SK-N-SH (cell line): ENCODE data around the gene MAPKAPK3. TPM values are rescaled to one million over a fixed set of nuclear protein-coding genes. Genes with fewer than 3 reads are reported as not detected.

Source experiments
- CTCF ChIA-PET: fragments of 300-600, 350-600 bp; formaldehyde crosslinking; extraction: SDS; loops from one replicate; lab custom pipeline; 2021; lab: Yijun Ruan, JAX
- POLR2A ChIA-PET: fragments of 350-600 bp; sonication (Branson Sonifier 250); formaldehyde crosslinking; extraction: SDS; loops from one replicate; lab custom pipeline; 2020; ENCODE audit warnings: antibody characterized with exemption, inconsistent platforms; lab: Yijun Ruan, JAX
- DNase-seq: peaks from one replicate; pipeline ENCODE4 v3.0.0; 2012
- H2AFZ ChIP-seq: fragments of 200-600 bp; sonication (generic); 2 replicates; pipeline ENCODE4 v1.8.1; 2016; ENCODE audit warnings: antibody characterized with exemption, mild to moderate bottlenecking, low read depth
- H3F3A ChIP-seq: fragments of 200-600 bp; sonication (generic); replicated peaks from 2 replicates; pipeline ENCODE3; 2016; ENCODE audit warnings: antibody characterized with exemption, mild to moderate bottlenecking; ENCODE audit not compliant: insufficient read depth
- H3K27ac ChIP-seq, 2 experiments: fragments of 200-500 bp in 1 of 2; fragments of 200-600 bp in 1 of 2; sonication (Bioruptor generic) in 1 of 2; sonication (generic), shearing (Covaris generic) in 1 of 2; 2 replicates each; pipeline versions ENCODE4 v1.5.1 to v1.6.1; 2014 to 2016; ENCODE audit warnings: low read depth in 2 of 2, inconsistent platforms in 1 of 2, low read length in 1 of 2, mild to moderate bottlenecking in 1 of 2, mixed read lengths in 1 of 2
- H3K27me3 ChIP-seq: fragments of 200-600 bp; sonication (generic), shearing (Covaris generic); 2 replicates; pipeline ENCODE4 v1.6.1; 2016; ENCODE audit warnings: mixed run types; ENCODE audit not compliant: insufficient read depth
- H3K36me3 ChIP-seq, 2 experiments: fragments of 200-500 bp in 1 of 2; fragments of 200-600 bp in 1 of 2; sonication (Bioruptor generic) in 1 of 2; sonication (generic) in 1 of 2; replicated peaks in 1 of 2; 2 replicates each; pipeline versions ENCODE3 to v1.5.1; 2014 to 2016; ENCODE audit warnings: low read length in 1 of 2, mild to moderate bottlenecking in 1 of 2; ENCODE audit not compliant: insufficient read depth in 2 of 2, control insufficient read depth in 1 of 2
- H3K4me1 ChIP-seq, 2 experiments: fragments of 200-500 bp in 1 of 2; fragments of 200-600 bp in 1 of 2; sonication (Bioruptor generic) in 1 of 2; sonication (generic), shearing (Covaris generic) in 1 of 2; 2 replicates each; pipeline versions ENCODE4 v1.5.1 to v1.6.1; 2014 to 2016; ENCODE audit warnings: low read depth in 1 of 2, low read length in 1 of 2, mixed run types in 1 of 2; ENCODE audit not compliant: insufficient read depth in 2 of 2, control insufficient read depth in 1 of 2
- H3K4me2 ChIP-seq: fragments of 200-600 bp; sonication (generic), shearing (Covaris generic); 2 replicates; pipeline ENCODE4 v1.6.1; 2017; ENCODE audit warnings: mixed run types
- H3K4me3 ChIP-seq, 2 experiments: fragments of 200-500 bp in 1 of 2; fragments of 200-600 bp in 1 of 2; sonication (Bioruptor generic) in 1 of 2; sonication (generic), shearing (Covaris generic) in 1 of 2; 2 replicates each; pipeline versions ENCODE4 v1.5.1 to v1.8.1; 2014 to 2016; ENCODE audit warnings: low read depth in 2 of 2, inconsistent platforms in 1 of 2, low read length in 1 of 2, mild to moderate bottlenecking in 1 of 2, mixed read lengths in 1 of 2, moderate library complexity in 1 of 2
- H3K79me2 ChIP-seq: fragments of 200-600 bp; sonication (generic); 2 replicates; pipeline ENCODE4 v1.8.1; 2017; ENCODE audit warnings: mild to moderate bottlenecking; ENCODE audit not compliant: insufficient read depth
- H3K9ac ChIP-seq: fragments of 200-600 bp; sonication (generic); 2 replicates; pipeline ENCODE4 v1.6.1; 2017; ENCODE audit warnings: mixed run types
- H3K9me2 ChIP-seq: fragments of 200-600 bp; sonication (generic); 2 replicates; pipeline ENCODE4 v1.6.1; 2017; ENCODE audit warnings: mixed run types
- H3K9me3 ChIP-seq: fragments of 200-600 bp; sonication (generic); 2 replicates; pipeline ENCODE4 v1.6.1; 2017; ENCODE audit warnings: mixed run types, mild to moderate bottlenecking, moderate library complexity
- H4K20me1 ChIP-seq: fragments of 200-600 bp; sonication (generic); 2 replicates; pipeline ENCODE4 v1.6.1; 2017; ENCODE audit warnings: mild to moderate bottlenecking, mixed run types; ENCODE audit not compliant: insufficient read depth
- CHD2 ChIP-seq: fragments of 150-350 bp; IDR thresholded peaks from 2 replicates; pipeline ENCODE4 v1.6.1; 2018; ENCODE audit warnings: low read length; ENCODE audit not compliant: partially characterized antibody
- EP300 ChIP-seq, 2 experiments: IDR thresholded peaks; 2 replicates each; pipeline versions ENCODE4 v1.4.0 to v1.6.1; 2012; ENCODE audit warnings: borderline replicate concordance in 1 of 2, low read depth in 1 of 2, low read length in 1 of 2
- EZH2phosphoT487 ChIP-seq: fragments of 200-600 bp; sonication (generic); IDR thresholded peaks from 2 replicates; pipeline ENCODE4 v1.6.1; 2017; ENCODE audit warnings: low read depth, mixed run types, mild to moderate bottlenecking, antibody characterized with exemption, moderate library complexity, borderline replicate concordance
- FOSL2 ChIP-seq: IDR thresholded peaks from 2 replicates; pipeline ENCODE4 v1.4.0; 2012; ENCODE audit warnings: low read depth, mild to moderate bottlenecking, moderate library complexity, borderline replicate concordance
- FOXJ3 ChIP-seq: sonication (generic); formaldehyde crosslinking; IDR thresholded peaks from 2 replicates; pipeline ENCODE4 v1.5.1; 2020; ENCODE audit warnings: mild to moderate bottlenecking, missing genetic modification reagents
- FOXM1 ChIP-seq: IDR thresholded peaks from 2 replicates; pipeline ENCODE4 v1.4.0; 2012; ENCODE audit warnings: low read depth, mild to moderate bottlenecking
- MAX ChIP-seq: IDR thresholded peaks from 2 replicates; pipeline ENCODE4 v1.4.0; 2012; ENCODE audit warnings: low read depth
- MEF2A ChIP-seq: IDR thresholded peaks from 2 replicates; pipeline ENCODE4 v1.4.0; 2012; ENCODE audit warnings: low read depth, borderline replicate concordance
- MXI1 ChIP-seq: IDR thresholded peaks from 2 replicates; pipeline ENCODE4 v1.6.1; 2012; ENCODE audit warnings: mild to moderate bottlenecking, low read depth, low read length, improper control_type of control experiment
- NFIC ChIP-seq: IDR thresholded peaks from 2 replicates; pipeline ENCODE4 v1.4.0; 2012; ENCODE audit warnings: borderline replicate concordance
- NRF1 ChIP-seq: IDR thresholded peaks from 2 replicates; pipeline ENCODE4 v1.6.1; 2012; ENCODE audit warnings: low read depth, mild to moderate bottlenecking, low read length
- RAD21 ChIP-seq: IDR thresholded peaks from 2 replicates; pipeline ENCODE4 v1.6.1; 2012; ENCODE audit warnings: mild to moderate bottlenecking, low read length
- REST ChIP-seq: IDR thresholded peaks from 2 replicates; pipeline ENCODE4 v1.6.1; 2012; ENCODE audit warnings: mild to moderate bottlenecking, low read depth, low read length, moderate library complexity
- RXRA ChIP-seq: IDR thresholded peaks from 2 replicates; pipeline ENCODE4 v1.4.0; 2012; ENCODE audit warnings: low read depth, mild to moderate bottlenecking, borderline replicate concordance
- SIN3A ChIP-seq: IDR thresholded peaks from 2 replicates; pipeline ENCODE4 v1.6.1; 2012; ENCODE audit warnings: low read depth, mild to moderate bottlenecking, low read length, moderate library complexity, borderline replicate concordance
- SMC3 ChIP-seq: IDR thresholded peaks from 2 replicates; pipeline ENCODE4 v1.6.1; 2012; ENCODE audit warnings: low read depth, low read length, improper control_type of control experiment
- TEAD4 ChIP-seq: IDR thresholded peaks from 2 replicates; pipeline ENCODE4 v1.4.0; 2012; ENCODE audit warnings: mild to moderate bottlenecking, borderline replicate concordance; ENCODE audit not compliant: insufficient read depth
- USF1 ChIP-seq: IDR thresholded peaks from 2 replicates; pipeline ENCODE4 v1.4.0; 2012; ENCODE audit warnings: low read depth, borderline replicate concordance
- YY1 ChIP-seq: IDR thresholded peaks from 2 replicates; pipeline ENCODE4 v1.4.0; 2012; ENCODE audit warnings: low read depth, mild to moderate bottlenecking
- WGBS: methylation state at CpG from one replicate; pipeline ENCODE4 v1.1.6; 2017; ENCODE audit warnings: low lambda C conversion rate; 5-methylcytosine and 5-hydroxymethylcytosine counted together
- polyA plus RNA-seq, 3 experiments: library from polyadenylated mRNA; depleted of rRNA; stranded (reverse); fragments of >200 nt; gene quantifications; 2 replicates each; pipeline ENCODE4 v1.2.3, GENCODE V29; 2012

Gene MAPKAPK3
- polyA plus RNA-seq, 1 of the 3 experiments (the other 2 are of a cell fraction) = 29.4 TPM

- Histone ChIP-seq H3K4me2 (no peak overlapping the region), H3K9me2 (no peaks in the 10 kb centered on the region), H3K27ac (peak overlapping the region in 1 of 2 experiments; percentile 93; a peak in 2 of 4 replicates), H3K36me3 (no peaks in the 10 kb centered on the region), H3F3A (no peaks in the 10 kb centered on the region), H3K79me2 (no peaks in the 10 kb centered on the region), H3K4me1 (peaks cover 17 to 38% of the 10 kb centered on the region in 2 experiments), H2AFZ (peak overlapping the region; percentile 87; the same call in 1 of the 2 replicates), H3K27me3 (no peaks in the 10 kb centered on the region), H3K9me3 (no peaks in the 10 kb centered on the region), H4K20me1 (no peaks in the 10 kb centered on the region), H3K9ac (no peak overlapping the region), H3K4me3 (no peak overlapping the region)
- CTCF ChIA-PET = interaction anchor here (7.1 to 25.1 kb wide), 2 partner anchors 14 to 31 kb away, joined by 111 to 648 read pairs; partner anchors contain the start of genes C3orf18, CISH, HEMK1 and MAPKAPK3
- no peak for DNase-seq
- POLR2A ChIA-PET = interaction anchor here (1.0 to 2.8 kb wide), 4 partner anchors 10 to 31 kb away, joined by 3 to 23 read pairs (median 6); partner anchors contain the start of genes CISH and HEMK1
- no peak for TF ChIP-seq SMC3
- TF ChIP-seq TEAD4 = no peak
- WGBS = 93% methylated on average over 9 of the region's 9 CpGs
Measured at GRCh38 chr3:50600141-50600753, 16.7 kb upstream of the MAPKAPK3 start.

- Histone ChIP-seq H2AFZ (peak overlapping the region; percentile 87), H3K9me3 (no peaks in the 10 kb centered on the region), H4K20me1 (no peaks in the 10 kb centered on the region), H3F3A (no peaks in the 10 kb centered on the region), H3K27me3 (no peaks in the 10 kb centered on the region), H3K36me3 (no peaks in the 10 kb centered on the region), H3K9ac (peak overlapping the region; percentile 57), H3K4me3 (no peak overlapping the region; a peak in 1 of 4 replicates), H3K79me2 (no peaks in the 10 kb centered on the region), H3K27ac (peak overlapping the region; percentile 70 to 93), H3K4me2 (peak overlapping the region; percentile 51), H3K9me2 (no peaks in the 10 kb centered on the region), H3K4me1 (peaks cover 17 to 38% of the 10 kb centered on the region in 2 experiments)
- ChIA-PET CTCF (interaction anchor here (0.9 to 25.1 kb wide), 4 partner anchors 13 to 788 kb away, joined by 3 to 648 read pairs (median 58); partner anchors contain the start of genes C3orf18, CISH, HEMK1 and MAPKAPK3), POLR2A (interaction anchor here (0.7 to 2.8 kb wide), 6 partner anchors 9 to 1550 kb away, joined by 3 to 23 read pairs (median 4); partner anchors contain the start of genes CISH and HEMK1)
- 1% methylated on average over 6 of the region's 14 CpGs for WGBS
- peak; percentile 91 for DNase-seq
- TF ChIP-seq USF1 (peak; percentile 34; the same call in 1 of the 2 replicates), FOSL2 (no peak), EZH2phosphoT487 (no peak), MAX (peak; percentile 84), FOXM1 (no peak), RXRA (peak; percentile 39; the same call in 1 of the 2 replicates), MXI1 (peak; percentile 76; the same call in 1 of the 2 replicates), NFIC (peak; percentile 79), EP300 (IDR thresholded peaks at IDR 0.05; ENCODE audit: borderline replicate concordance in 1 of 2, low read depth in 1 of 2, low read length in 1 of 2) (peak; percentile 60 to 75; a peak in 3 of 4 replicates), REST (no peak), MEF2A (no peak; the same call in 1 of the 2 replicates), NRF1 (no peak), FOXJ3 (0 out of 2 replicates have a peak, but pooled peaks have one; percentile 30), SIN3A (peak; percentile 43; the same call in 1 of the 2 replicates), RAD21 (peak; percentile 16; the same call in 1 of the 2 replicates), CHD2 (peak; percentile 64), TEAD4 (0 out of 2 replicates have a peak, but pooled peaks have one; percentile 29), YY1 (no peak), SMC3 (no peak)
Measured at GRCh38 chr3:50600841-50601591, 15.9 kb upstream of the MAPKAPK3 start.
